ENCODE results near the gene DHRS3. TPM values are rescaled to one million over a fixed set of nuclear protein-coding genes. Genes with fewer than 3 reads are reported as not detected.
A peak's percentile ranks its signal among the peaks of the same experiment; 100 is the strongest.

Gene DHRS3
- total RNA-seq, 2 donors from 2014 or later: 81.7 to 104 TPM

DNA sequence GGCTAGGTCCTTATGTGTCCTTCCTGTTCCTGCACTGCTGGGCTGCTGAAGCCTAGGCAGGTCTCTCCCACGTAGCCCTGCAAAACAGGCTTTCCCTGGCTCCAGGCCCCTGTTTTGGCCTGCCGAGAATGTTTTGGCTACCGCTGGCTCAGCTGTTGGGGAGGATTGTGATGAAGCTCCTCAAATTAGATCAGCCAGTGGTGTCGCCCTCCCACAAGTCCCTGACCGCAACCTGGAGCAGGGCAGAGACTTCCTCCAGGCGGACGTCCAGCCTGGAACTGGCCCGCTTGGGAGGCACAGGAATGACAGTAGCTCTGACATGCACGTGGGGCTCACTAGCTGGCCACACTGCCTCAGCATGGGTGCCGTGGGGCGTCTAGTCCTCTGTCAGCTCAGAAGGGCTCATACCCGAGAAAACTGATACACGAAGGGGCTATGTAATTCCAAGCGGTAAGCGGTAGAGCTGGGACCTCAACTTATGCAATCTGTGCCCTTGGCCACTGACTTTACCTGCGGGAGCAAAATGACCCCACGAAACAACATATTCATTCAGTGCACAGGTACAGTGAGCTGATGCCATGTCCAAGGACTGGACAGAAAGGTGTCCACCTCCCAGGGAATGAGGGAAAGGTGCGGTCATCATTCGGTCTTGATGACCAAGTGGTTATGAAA, 26.6 kb downstream of the DHRS3 start:
- Histone ChIP-seq H3K4me1 (peaks cover 31% of the 10 kb centered on the region), H3K4me3 (no peak overlapping the region), H3K36me3 (replicated peaks in 1 of 2; ENCODE audit: insufficient read depth in 1 of 2, low read depth in 2 of 2) (peaks cover 0 to 4% of the 10 kb centered on the region in 2 donors), H3K27ac (peak overlapping the region in 2 of 4 donors; percentile 11 to 34), H3K9me3 (no peaks in the 10 kb centered on the region), H3K27me3 (no peaks in the 10 kb centered on the region)
- 83 to 93% methylated on average over 9 to 19 of the region's 19 CpGs for WGBS, 2 donors
- ATAC-seq (no peak), DNase-seq (peak in 2 of 4 donors; percentile 23 to 38)
- intact Hi-C loops (cut with DNase I): no loop called here
- no peak for TF ChIP-seq POLR2A (IDR thresholded peaks at IDR 0.05)
- TF ChIP-seq, protein P1, sequence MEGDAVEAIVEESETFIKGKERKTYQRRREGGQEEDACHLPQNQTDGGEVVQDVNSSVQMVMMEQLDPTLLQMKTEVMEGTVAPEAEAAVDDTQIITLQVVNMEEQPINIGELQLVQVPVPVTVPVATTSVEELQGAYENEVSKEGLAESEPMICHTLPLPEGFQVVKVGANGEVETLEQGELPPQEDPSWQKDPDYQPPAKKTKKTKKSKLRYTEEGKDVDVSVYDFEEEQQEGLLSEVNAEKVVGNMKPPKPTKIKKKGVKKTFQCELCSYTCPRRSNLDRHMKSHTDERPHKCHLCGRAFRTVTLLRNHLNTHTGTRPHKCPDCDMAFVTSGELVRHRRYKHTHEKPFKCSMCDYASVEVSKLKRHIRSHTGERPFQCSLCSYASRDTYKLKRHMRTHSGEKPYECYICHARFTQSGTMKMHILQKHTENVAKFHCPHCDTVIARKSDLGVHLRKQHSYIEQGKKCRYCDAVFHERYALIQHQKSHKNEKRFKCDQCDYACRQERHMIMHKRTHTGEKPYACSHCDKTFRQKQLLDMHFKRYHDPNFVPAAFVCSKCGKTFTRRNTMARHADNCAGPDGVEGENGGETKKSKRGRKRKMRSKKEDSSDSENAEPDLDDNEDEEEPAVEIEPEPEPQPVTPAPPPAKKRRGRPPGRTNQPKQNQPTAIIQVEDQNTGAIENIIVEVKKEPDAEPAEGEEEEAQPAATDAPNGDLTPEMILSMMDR (IDR thresholded peaks at IDR 0.05): no peak

DNA sequence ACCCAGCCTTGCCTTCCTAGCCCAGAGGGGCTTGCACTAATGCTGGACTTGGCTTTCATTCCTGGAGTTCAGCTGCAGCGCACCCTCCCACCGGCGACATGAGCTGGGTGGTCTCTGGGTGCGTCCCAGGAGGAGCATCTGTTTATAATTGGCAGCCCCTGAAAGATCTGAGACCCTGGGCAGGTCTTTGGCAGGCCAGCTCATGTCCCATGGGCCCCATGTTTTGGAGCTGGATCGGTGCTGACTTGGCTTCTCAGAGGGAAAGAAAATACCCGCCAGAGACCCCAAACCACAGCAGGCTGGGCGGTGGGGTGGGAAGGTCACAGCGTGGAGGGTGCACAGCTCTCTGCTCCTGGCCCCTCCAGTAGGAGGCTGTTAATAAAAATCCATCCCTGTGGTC, 29.3 kb downstream of the DHRS3 start:
- peaks cover 0 to 4% of the 10 kb centered on the region in 2 donors for H3K36me3 ChIP-seq (replicated peaks in 1 of 2; ENCODE audit: insufficient read depth in 1 of 2, low read depth in 2 of 2)
- H3K27ac ChIP-seq: no peak overlapping the region
- no peaks in the 10 kb centered on the region for H3K9me3 ChIP-seq
- TF ChIP-seq, protein P1 (IDR thresholded peaks at IDR 0.05): no peak
- no peak for TF ChIP-seq POLR2A (IDR thresholded peaks at IDR 0.05)
- H3K27me3 ChIP-seq: no peaks in the 10 kb centered on the region
- DNase-seq (no peak), ATAC-seq (no peak)
- H3K4me1 ChIP-seq: peaks cover 7% of the 10 kb centered on the region
- intact Hi-C loops (cut with DNase I): no loop called here
- WGBS, 2 donors: 85 to 88% methylated on average over 4 to 8 of the region's 8 CpGs
- no peak overlapping the region for H3K4me3 ChIP-seq

DNA sequence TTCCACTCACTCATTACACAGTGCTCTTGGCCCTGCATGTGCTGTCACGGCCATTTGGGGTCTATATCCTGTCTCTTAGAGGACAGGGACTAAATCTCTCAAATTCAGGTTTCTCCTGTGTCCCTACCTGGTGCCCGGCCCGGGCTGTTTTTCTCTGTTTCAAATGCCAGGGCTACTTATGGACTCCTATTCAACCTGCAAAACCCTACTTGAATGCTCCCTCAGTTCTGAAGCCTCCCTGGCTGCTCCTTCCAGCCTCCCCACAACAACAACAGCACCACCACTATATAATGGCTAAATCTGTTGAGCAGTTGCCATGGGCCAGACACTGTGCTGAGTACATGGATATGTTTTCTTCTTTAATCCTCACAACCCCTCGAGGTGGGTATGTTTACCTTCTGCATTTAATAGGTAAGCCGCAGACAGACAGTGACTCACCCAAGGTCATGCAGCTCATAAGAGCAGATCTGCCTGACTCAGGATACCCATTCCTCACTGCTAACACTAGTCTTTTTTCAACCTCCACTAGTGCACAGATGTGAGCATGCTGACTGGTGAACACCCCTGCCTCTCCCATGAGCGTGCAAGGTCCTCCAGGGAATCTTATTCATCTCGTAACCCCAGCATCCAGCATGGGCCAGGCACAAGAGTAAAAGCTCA, 29.9 kb downstream of the DHRS3 start:
- no peak for ATAC-seq
- H3K36me3 ChIP-seq (replicated peaks in 1 of 2; ENCODE audit: insufficient read depth in 1 of 2, low read depth in 2 of 2): peaks cover 0 to 4% of the 10 kb centered on the region in 2 donors
- no peaks in the 10 kb centered on the region for H3K9me3 ChIP-seq
- TF ChIP-seq POLR2A (IDR thresholded peaks at IDR 0.05): no peak
- TF ChIP-seq, protein P1 (IDR thresholded peaks at IDR 0.05): no peak
- H3K4me3 ChIP-seq: no peak overlapping the region
- H3K27me3 ChIP-seq: no peaks in the 10 kb centered on the region
- DNase-seq: no peak
- intact Hi-C loops (cut with DNase I): no loop called here
- H3K4me1 ChIP-seq: peaks cover 3% of the 10 kb centered on the region
- H3K27ac ChIP-seq: no peak overlapping the region
- WGBS, 2 donors: 88 to 90% methylated on average over 7 of the region's 7 CpGs

DNA sequence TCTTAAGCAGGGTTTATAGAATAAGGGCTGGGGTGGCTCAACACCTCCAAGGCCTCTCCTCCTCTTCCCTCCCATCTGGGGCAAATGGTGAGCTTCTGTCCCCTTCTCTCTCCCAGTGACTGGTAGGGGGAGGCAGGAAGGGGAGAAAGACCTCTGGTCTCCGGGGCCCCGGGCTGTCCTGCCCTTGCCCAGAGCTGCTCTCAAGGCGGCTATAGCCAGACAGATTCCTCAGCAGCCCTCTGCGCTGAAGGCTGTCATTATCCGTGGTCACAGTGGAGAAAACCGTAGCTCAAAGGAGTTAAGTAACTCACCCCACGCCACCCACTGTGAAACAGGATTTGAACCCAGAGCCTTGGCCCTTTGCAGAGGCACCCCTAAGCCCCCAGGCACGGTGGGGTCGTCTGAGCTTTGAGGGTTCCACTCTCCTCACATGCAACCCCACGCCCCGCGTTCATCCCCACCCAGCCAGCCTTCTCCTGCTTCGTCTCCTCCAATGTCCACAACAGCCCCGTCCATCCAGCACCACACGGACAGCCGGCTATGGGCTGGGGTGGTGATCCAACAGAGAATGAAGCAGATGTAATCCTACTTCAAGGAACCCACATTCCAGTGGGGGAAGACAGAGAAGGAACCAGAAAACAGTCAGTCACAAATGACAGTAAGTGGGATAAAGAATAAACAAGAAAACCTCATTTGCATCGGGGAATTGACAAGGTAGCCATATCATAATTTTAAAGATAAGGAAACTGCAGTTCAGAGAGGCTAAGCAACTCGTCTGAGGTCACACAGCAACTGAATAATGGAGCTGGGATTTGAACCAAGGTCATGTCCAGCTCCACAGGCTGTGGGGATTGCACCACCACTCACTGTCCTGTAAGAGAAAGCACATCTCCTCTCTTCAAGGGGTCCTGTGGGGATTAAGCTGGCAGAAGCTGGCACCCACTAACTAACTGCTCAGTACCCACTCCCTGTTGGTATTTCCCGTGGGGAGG, 31.8 kb downstream of the DHRS3 start:
- no peak for TF ChIP-seq POLR2A (IDR thresholded peaks at IDR 0.05)
- TF ChIP-seq, protein P1 (IDR thresholded peaks at IDR 0.05): no peak
- no peak for DNase-seq
- intact Hi-C loops (cut with DNase I): no loop called here
- H3K9me3 ChIP-seq: no peaks in the 10 kb centered on the region
- WGBS, 2 donors: 72 to 74% methylated on average over 19 of the region's 19 CpGs
- H3K4me1 ChIP-seq: no peaks in the 10 kb centered on the region
- H3K4me3 ChIP-seq: no peak overlapping the region
- no peak for ATAC-seq
- no peaks in the 10 kb centered on the region for H3K27me3 ChIP-seq
- H3K27ac ChIP-seq: no peak overlapping the region
- no peaks in the 10 kb centered on the region for H3K36me3 ChIP-seq (replicated peaks in 1 of 2; ENCODE audit: insufficient read depth in 1 of 2, low read depth in 2 of 2)

Measured in body of pancreas (tissue), 4 donors.